ENCODE measurements around the gene ANGPTL4. TPM values are rescaled to one million over a fixed set of nuclear protein-coding genes. Genes with fewer than 3 reads are reported as not detected.
A peak's percentile ranks its signal among the peaks of the same experiment; 100 is the strongest.

ANGPTL4 gene
- total and polyA plus RNA-seq, 9 of the 15 experiments (the other 6 are each of a cell fraction or from before 2014, with no cell fraction given), result 0.05 to 0.77 (median 0.22) TPM; not detected in 4

DNA sequence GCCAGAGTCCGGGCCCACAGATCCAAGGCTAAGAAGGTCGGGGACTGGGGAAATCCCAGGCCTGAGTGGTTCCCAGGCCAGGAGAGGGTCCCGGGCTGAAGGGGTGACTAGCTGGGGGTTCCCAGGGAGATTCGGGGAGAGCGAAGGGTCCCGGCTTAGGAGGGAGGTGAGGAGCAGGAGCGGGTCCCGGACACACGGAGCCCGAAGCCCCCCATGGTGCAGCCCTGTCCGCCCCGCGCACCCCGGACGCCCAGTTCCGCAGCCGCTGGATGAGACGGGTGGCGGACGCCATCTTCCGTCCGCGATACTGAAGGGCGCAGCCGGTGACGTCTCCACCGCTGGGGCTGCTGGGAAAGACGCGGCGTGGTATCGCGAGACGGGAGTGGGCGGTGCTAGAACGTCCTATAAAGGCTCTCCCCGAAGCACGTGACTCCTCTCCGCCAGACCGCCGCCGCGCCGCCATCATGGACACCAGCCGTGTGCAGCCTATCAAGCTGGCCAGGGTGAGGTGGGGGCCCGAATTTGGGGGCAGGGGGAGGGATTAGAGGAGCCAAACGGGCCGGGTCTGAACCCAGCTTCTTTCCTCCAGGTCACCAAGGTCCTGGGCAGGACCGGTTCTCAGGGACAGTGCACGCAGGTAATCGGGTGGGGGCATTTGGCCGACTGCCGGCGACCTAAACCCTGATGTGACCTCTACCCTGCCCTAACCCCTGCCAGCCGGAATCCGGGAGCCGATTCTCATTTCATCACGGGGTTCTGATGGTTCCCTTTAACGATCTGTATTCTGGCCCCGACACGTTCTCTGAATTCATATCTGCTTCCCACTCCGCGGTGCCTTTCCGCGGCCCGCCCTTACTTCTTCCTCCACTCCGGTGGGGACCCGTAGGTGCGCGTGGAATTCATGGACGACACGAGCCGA lies 42.6 kb upstream of the ANGPTL4 start, which contains the start of the genes NDUFA7 and RPS28 (continued):
- TF ChIP-seq, protein P1, sequence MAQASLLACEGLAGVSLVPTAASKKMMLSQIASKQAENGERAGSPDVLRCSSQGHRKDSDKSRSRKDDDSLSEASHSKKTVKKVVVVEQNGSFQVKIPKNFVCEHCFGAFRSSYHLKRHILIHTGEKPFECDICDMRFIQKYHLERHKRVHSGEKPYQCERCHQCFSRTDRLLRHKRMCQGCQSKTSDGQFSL (CRISPR knock-in tag; IDR thresholded peaks at IDR 0.05), result no peak; the same call in 1 of the 2 replicates
- TF ChIP-seq, protein P1 (tag; IDR thresholded peaks at IDR 0.05), result no peak
- TF ChIP-seq L3MBTL2 (IDR thresholded peaks at IDR 0.05) (no peak; the same call in 1 of the 2 replicates), NR1H2 (CRISPR knock-in tag; IDR thresholded peaks at IDR 0.05) (0 out of 2 replicates have a peak, but pooled peaks have one; percentile 41), FIP1L1 (IDR thresholded peaks at IDR 0.05; ENCODE audit: low read depth, low read length, poor library complexity, severe bottlenecking) (no peak), HNRNPK (IDR thresholded peaks at IDR 0.05; ENCODE audit: low read depth, low read length, poor library complexity, severe bottlenecking) (no peak)
- TF ChIP-seq, protein P2, sequence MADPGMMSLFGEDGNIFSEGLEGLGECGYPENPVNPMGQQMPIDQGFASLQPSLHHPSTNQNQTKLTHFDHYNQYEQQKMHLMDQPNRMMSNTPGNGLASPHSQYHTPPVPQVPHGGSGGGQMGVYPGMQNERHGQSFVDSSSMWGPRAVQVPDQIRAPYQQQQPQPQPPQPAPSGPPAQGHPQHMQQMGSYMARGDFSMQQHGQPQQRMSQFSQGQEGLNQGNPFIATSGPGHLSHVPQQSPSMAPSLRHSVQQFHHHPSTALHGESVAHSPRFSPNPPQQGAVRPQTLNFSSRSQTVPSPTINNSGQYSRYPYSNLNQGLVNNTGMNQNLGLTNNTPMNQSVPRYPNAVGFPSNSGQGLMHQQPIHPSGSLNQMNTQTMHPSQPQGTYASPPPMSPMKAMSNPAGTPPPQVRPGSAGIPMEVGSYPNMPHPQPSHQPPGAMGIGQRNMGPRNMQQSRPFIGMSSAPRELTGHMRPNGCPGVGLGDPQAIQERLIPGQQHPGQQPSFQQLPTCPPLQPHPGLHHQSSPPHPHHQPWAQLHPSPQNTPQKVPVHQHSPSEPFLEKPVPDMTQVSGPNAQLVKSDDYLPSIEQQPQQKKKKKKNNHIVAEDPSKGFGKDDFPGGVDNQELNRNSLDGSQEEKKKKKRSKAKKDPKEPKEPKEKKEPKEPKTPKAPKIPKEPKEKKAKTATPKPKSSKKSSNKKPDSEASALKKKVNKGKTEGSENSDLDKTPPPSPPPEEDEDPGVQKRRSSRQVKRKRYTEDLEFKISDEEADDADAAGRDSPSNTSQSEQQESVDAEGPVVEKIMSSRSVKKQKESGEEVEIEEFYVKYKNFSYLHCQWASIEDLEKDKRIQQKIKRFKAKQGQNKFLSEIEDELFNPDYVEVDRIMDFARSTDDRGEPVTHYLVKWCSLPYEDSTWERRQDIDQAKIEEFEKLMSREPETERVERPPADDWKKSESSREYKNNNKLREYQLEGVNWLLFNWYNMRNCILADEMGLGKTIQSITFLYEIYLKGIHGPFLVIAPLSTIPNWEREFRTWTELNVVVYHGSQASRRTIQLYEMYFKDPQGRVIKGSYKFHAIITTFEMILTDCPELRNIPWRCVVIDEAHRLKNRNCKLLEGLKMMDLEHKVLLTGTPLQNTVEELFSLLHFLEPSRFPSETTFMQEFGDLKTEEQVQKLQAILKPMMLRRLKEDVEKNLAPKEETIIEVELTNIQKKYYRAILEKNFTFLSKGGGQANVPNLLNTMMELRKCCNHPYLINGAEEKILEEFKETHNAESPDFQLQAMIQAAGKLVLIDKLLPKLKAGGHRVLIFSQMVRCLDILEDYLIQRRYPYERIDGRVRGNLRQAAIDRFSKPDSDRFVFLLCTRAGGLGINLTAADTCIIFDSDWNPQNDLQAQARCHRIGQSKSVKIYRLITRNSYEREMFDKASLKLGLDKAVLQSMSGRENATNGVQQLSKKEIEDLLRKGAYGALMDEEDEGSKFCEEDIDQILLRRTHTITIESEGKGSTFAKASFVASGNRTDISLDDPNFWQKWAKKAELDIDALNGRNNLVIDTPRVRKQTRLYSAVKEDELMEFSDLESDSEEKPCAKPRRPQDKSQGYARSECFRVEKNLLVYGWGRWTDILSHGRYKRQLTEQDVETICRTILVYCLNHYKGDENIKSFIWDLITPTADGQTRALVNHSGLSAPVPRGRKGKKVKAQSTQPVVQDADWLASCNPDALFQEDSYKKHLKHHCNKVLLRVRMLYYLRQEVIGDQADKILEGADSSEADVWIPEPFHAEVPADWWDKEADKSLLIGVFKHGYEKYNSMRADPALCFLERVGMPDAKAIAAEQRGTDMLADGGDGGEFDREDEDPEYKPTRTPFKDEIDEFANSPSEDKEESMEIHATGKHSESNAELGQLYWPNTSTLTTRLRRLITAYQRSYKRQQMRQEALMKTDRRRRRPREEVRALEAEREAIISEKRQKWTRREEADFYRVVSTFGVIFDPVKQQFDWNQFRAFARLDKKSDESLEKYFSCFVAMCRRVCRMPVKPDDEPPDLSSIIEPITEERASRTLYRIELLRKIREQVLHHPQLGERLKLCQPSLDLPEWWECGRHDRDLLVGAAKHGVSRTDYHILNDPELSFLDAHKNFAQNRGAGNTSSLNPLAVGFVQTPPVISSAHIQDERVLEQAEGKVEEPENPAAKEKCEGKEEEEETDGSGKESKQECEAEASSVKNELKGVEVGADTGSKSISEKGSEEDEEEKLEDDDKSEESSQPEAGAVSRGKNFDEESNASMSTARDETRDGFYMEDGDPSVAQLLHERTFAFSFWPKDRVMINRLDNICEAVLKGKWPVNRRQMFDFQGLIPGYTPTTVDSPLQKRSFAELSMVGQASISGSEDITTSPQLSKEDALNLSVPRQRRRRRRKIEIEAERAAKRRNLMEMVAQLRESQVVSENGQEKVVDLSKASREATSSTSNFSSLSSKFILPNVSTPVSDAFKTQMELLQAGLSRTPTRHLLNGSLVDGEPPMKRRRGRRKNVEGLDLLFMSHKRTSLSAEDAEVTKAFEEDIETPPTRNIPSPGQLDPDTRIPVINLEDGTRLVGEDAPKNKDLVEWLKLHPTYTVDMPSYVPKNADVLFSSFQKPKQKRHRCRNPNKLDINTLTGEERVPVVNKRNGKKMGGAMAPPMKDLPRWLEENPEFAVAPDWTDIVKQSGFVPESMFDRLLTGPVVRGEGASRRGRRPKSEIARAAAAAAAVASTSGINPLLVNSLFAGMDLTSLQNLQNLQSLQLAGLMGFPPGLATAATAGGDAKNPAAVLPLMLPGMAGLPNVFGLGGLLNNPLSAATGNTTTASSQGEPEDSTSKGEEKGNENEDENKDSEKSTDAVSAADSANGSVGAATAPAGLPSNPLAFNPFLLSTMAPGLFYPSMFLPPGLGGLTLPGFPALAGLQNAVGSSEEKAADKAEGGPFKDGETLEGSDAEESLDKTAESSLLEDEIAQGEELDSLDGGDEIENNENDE (IDR thresholded peaks at IDR 0.05; ENCODE audit: low read depth, low read length), result no peak
